HTERT RPE-1 (cell line): Measurements from ENCODE around the gene ADSL.

Experiments
- in situ Hi-C: fragments of 300-500 bp; cut with MboI; formaldehyde crosslinking; loops from 4 replicates; pipeline ENCODE4 v1.14.3; 2020; ENCODE audit warnings: low sequenced_read_pairs

The ADSL gene

DNA sequence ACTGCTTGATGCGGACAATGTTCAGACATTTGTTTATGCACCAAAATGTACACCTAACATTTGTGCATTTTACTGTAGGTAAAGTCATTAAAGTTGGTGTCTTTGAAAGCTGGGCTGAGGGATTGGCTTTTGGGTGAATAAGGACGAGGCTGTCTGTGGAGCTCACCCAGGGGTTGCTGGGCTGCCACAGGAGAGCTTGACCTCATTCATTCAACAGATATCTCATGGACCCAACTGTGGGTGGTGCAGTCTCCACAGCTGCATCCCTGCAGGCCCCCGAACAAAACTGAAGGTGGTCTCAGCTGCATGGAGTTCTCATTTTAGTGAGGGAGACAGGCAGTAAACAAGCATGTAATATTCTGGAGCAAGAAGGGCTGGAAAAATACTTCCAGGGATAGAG lies 56.8 kb downstream of the ADSL start:
- in situ Hi-C loops: no loop called here

GRCh38 chr22:40403651-40404050 lies 57.4 kb downstream of the ADSL start:
- in situ Hi-C loops: no loop called here

DNA sequence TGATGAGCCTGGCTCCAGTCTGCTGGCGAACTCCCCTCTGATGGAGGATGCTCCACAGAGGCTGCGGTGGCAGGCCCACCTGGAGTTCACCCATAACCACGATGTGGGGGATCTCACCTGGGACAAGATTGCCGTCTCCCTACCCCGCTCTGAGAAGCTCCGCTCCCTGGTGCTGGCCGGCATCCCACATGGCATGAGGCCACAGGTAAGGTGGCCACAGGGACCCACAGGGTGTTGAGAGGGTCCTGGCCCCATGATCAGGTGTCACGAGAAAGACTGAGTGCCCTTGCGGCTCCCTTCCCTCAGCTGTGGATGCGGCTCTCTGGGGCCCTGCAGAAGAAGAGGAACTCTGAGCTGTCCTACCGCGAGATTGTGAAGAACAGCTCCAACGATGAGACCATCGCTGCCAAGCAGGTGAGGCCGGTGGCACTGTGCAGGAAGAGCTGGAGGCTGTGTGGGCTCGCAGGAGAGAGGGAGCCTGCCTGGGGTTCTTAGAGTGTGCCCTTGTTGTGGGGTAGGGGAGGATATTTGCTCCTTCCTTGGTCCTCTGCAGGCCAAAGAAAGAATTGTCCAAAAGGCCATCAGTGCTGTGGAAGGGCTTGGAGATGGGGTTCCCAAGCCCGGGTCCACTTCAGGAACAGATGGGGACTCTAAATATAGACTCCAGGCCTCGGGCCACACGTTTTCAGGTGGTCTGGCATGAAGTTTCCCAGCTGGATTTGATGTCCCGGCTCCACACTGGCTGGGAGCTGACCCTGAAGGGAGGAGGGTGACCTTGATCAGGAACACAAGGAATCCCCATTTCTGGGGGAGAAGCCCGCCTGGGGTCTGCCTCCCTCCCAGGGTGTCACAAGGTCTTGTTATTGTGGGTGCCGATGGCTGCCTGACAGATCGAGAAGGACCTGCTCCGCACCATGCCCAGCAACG lies 58.2 kb downstream of the ADSL start:
- in situ Hi-C loops: no loop called here

DNA sequence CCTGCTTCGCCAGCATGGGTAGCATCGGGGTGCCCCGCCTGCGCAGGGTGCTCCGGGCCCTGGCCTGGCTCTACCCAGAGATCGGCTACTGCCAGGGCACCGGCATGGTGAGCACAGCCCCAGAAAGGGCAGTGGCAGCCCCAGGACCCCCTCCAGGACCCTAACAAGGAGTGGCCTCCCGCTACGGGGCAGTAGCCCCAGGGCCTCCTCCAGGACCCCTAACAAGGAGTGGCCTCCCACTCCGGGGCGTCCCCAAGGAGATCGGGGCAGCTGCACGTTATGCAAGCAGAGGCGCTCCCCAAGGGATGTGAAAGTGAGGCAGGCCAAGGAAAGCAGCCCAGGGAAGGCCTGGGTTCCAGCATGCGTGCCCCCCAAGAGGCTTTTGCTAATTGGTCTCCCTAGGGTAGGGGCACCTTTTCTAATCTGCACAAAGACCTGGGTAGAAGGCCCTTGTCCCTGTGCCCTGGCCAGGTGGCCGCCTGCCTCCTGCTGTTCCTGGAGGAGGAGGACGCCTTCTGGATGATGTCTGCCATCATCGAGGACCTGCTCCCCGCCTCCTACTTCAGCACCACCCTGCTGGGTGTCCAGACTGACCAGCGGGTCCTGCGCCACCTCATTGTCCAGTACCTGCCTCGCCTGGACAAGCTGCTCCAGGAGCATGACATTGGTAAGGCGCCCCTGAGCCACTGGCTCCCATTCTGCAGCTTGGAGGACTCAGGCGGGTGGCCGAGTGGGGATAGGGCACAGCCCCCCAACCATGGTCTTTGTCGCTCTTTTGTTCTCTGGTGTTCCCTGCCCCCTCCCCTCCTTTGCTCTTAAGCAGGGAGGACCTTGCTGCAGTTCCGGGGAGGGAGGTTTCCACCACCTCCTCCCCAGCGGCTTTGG lies 59.1 kb downstream of the ADSL start:
- in situ Hi-C loops: no loop called here

DNA sequence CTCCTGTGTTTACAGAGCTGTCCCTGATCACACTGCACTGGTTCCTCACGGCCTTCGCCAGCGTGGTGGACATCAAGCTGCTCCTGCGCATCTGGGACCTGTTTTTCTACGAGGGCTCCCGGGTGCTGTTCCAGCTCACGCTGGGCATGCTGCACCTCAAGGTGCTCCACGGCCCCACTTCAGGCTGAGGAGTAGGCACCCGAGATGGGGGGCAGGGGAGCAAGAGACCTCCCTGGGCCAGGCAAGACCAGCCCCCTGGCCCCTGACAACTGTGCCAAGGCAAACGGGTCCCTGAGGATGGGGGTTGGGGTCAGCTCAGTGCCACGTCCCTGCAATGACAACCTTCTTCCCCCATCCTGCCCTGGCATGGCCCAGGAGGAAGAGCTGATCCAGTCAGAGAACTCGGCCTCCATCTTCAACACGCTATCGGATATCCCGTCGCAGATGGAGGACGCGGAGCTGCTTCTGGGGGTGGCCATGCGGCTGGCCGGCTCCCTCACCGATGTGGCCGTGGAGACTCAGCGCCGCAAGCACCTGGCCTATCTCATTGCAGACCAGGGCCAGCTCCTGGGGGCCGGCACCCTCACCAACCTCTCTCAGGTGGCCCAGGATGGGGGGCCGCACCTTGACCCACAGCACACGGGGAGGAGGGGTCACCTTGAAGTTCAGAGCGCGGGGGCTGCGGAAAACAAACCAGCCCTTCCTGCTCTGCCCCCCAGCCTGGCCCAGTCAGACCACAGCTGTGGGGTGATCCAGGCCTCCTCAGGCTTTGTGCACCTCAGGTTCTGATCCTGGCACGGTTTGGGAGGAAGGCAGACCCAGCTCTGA lies 60.0 kb downstream of the ADSL start:
- in situ Hi-C loops: no loop called here

GRCh38 chr22:40407021-40407761 lies 60.9 kb downstream of the ADSL start:
- in situ Hi-C loops: no loop called here

GRCh38 chr22:40407831-40408717 lies 61.8 kb downstream of the ADSL start:
- in situ Hi-C loops: no loop called here

DNA sequence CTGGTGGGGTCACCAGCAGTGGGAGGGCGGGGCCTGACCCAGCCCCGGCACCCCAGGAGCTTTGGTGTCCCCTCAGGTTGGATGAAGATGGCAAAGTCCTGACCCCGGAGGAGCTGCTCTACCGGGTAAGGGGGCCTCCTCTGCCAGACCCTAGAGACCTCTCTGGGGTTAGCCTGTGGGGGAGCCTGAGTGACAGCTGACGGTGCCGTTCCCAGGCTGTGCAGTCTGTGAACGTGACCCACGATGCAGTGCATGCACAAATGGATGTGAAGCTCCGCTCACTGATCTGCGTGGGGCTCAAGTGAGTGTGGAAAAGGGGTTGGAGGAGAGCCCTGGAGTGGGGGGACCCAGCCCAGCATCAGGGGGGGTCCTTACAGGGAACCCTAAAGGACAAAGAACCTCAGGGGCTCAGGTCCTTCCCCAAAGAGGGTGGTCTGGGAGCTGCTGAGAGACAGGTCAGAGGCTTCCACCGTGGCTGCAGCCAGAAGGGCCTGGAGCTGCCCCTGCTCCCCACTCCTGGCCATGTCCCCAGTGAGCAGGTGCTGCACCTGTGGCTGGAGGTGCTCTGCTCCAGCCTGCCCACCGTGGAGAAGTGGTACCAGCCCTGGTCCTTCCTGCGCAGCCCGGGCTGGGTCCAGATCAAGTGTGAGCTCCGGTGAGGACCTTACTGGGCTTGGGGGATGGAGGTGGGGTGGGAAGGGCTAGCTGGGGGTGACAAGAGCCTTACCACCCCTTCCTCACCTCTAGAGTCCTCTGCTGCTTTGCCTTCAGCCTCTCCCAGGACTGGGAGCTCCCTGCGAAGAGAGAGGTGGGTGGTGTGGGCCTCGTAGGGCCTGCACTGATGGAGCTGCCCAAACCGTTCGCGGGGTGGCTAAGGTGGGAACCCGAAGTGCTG lies 62.7 kb downstream of the ADSL start:
- in situ Hi-C loops: no loop called here

DNA sequence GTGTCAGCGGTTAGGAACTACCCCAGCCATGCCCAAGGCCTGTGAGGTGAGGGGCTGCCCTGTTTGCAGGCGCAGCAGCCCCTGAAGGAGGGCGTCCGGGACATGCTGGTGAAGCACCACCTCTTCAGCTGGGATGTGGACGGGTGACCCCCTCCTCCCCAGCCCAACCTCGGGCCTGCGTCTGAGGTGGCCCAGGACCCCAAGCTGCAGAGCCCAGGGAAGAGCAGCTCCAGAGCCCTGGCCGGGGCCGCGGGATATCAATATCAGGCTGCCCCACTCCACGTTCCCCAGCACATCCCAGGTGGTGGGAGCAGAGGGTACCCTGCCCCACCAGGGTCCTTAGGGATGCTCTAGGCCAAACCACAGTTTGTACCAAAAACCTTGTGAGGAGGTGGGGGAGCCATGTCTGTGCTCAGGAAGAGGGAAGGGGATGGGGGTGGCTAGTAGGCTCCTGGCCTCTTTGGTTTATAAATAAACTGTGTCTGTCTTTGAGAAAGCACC lies 63.4 kb downstream of the ADSL start:
- in situ Hi-C loops: no loop called here

GRCh38 chr22:40410272-40410671 lies 64.0 kb downstream of the ADSL start:
- in situ Hi-C loops: no loop called here

DNA sequence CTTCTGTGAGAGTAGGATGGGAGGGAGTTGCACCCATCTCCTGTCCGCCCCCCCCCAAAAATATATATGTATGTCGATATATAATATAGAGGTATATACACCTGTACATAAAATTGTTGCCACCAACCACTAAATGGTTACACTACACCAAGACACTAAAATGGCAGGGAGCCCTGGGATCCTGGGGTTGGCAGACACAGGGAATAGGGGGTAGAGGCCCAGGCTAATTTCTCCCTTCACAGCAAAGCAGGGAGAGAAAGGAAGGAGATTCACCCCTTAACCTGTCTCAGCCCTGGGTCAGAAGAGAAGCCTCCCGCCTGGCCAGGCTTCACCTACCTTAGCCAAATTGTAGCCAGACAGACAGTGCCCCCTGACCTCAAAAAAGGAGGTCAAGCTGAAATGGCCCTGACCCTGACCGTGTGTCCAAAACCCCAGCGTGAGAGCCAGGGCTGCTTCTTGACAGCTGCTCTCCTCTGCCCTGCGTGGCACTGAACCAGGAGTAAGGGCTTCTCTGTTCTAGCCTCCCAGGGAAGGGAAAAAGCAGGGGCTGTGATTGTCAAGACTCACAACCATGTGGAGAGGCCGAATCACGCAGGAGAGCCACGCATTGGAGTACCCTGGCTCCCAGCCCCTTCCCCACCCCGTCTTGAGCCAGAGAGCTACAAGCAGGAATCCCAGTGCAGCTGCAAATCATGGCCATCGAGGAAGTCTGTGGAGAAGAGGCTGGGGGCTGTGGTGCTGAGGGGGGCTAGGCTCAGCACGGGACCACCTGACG lies 64.6 kb downstream of the ADSL start:
- in situ Hi-C loops: no loop called here

- in situ Hi-C loops: no loop called here
Measured at GRCh38 chr22:40411506-40411861, 65.2 kb downstream of the ADSL start.

- in situ Hi-C loops: no loop called here
Measured at GRCh38 chr22:40412441-40412840, 66.1 kb downstream of the ADSL start.

DNA sequence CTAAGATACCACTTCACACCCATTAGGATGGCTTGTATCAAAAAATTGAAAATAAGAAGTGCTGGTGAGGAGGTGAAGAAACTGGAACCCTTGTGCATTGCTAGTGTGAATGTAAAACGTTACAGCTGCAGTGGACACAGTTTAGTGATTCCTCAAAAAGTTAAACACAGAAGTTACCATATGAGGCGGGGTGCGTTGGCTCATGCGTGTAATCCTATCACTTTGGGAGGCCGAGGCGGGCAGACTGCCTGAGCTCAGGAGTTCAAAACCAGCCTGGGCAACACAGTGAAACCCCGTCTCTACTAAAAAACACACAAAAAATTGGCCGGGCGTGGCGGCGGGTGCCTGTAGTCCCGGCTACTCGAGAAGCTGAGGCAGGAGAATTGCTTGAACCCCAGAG lies 67.6 kb downstream of the ADSL start:
- in situ Hi-C loops: no loop called here

DNA sequence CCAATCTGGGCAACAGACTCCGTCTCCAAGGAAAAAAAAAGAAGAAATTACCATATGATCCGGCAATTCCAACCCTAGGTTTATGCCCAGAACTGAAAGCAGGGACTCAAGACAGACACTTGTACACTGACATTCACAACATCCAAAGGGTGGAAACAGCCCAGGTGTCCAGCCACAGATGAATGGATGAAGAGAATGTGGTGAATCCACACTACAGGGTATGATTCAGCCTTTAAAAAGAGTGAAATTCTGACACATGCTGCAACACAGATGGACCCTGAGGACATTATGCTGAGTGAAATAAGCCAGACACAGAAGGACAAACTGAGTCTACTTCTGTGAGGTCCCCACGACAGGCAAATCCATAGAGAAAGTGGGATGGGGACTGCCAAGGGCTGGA lies 68.0 kb downstream of the ADSL start:
- in situ Hi-C loops: no loop called here

DNA sequence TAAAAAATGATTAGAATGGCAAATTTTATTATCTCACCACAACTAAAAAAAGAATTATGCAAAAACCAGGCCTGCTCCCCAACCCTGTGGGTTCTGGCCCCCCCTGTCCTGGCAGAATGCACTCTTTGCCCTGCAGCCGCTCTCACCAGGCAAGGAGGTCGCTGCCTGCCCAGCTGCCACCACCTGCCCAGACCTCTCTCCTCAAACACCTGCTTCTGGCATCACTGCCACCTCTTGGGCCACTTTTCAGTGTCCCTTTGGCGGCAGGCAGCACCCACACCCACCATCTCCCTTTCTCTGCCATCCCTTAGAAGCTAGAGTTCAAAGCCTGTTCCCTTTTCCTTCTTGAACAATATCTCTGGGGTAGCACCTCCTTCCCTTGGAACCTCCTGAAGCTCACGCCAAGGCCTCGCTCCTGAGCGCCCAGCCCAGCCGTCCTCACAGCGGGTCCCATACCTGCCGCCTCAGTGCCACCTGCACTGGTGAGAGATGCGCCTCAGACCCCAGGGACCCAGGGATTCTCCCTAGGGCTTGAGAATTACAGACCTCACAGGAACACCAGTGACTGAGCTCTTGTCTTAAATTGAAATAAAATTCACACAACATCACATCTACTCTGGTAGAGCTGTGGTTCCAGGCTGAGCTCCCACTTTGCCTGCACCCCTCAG lies 68.7 kb downstream of the ADSL start:
- in situ Hi-C loops: no loop called here
